Measurements from ENCODE around the gene SLC25A29. TPM values are rescaled to one million over a fixed set of nuclear protein-coding genes. Genes with fewer than 3 reads are reported as not detected.

Gene SLC25A29
- total RNA-seq, 1 donor from 2014 or later: 15.9 TPM

DNA sequence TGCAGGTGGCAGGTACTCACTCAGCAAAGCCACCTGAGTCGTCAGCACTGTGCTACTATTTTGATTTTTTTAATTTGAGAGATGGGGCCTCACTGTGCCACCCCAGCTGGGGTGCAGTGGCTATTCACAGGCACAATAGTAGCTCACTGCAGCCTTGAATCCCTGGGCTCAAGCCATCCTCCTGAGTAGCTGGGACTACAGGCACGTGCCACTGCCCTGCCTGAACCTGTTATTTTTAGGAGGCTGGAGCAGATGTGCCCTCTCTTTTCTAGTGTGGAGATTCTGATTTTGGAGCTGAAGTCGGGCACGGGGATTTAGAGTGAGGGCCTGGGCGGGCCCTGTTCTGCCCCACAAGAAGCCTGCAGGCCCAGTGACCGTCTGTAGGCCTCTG is 34.2 kb upstream of the SLC25A29 start:
- intact Hi-C loops (cut with micrococcal nuclease): loop anchor here (2.0 kb wide), 1 partner anchor 16 kb away; no protein-coding TSS in a partner anchor
- H3K36me3 Mint-ChIP-seq (ENCODE audit: low read depth): peaks cover 58% of the 10 kb centered on the region
- H3K9me3 Mint-ChIP-seq: no peaks in the 10 kb centered on the region
- DNase-seq (ENCODE audit: low spot score): no peak
- H3K4me1 Mint-ChIP-seq (ENCODE audit: low read depth): peaks cover 34% of the 10 kb centered on the region
- peak overlapping the region; percentile 80 for H3K27ac Mint-ChIP-seq
- no peak overlapping the region for H3K4me3 Mint-ChIP-seq
- H3K27me3 Mint-ChIP-seq (ENCODE audit: insufficient read depth): no peaks in the 10 kb centered on the region

DNA sequence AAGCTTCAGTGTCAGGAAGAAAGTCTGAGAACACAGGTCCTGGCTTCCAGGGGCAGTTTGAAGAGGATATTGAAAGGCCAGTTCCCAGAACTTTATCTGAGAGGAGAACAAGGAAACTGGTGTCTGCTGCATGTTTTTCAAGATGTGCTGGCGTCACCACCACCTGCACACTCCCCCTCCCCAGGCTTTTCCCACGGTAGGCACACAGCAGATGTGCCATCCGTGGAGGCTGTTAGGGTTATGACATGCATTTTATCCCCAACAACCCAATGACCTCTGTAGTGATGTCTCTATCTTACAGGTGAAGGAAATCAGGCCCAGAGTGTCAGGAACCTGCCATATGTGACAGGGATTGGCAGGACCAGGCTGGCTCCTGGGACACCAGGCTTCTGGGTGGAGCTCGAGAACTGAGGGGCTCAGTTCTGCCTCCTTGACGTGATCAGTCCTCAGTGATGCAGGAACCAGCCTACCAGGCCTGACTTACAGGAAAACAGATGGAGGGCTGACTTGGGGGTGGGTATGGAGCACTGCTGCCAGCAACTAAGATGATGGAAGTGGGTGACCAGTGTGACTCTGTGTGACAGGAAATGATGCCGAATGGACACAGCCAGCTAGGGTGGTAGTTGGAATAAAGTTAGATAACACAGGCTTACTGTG is 33.6 kb upstream of the SLC25A29 start:
- Mint-ChIP-seq H3K4me1 (ENCODE audit: low read depth) (peaks cover 34% of the 10 kb centered on the region), H3K4me3 (no peak overlapping the region), H3K9me3 (no peaks in the 10 kb centered on the region), H3K27me3 (ENCODE audit: insufficient read depth) (no peaks in the 10 kb centered on the region), H3K27ac (peak overlapping the region; percentile 80), H3K36me3 (ENCODE audit: low read depth) (peaks cover 61% of the 10 kb centered on the region)
- intact Hi-C loops (cut with micrococcal nuclease): loop anchor here (2.0 kb wide), 1 partner anchor 17 kb away; no protein-coding TSS in a partner anchor
- DNase-seq (ENCODE audit: low spot score): no peak

DNA sequence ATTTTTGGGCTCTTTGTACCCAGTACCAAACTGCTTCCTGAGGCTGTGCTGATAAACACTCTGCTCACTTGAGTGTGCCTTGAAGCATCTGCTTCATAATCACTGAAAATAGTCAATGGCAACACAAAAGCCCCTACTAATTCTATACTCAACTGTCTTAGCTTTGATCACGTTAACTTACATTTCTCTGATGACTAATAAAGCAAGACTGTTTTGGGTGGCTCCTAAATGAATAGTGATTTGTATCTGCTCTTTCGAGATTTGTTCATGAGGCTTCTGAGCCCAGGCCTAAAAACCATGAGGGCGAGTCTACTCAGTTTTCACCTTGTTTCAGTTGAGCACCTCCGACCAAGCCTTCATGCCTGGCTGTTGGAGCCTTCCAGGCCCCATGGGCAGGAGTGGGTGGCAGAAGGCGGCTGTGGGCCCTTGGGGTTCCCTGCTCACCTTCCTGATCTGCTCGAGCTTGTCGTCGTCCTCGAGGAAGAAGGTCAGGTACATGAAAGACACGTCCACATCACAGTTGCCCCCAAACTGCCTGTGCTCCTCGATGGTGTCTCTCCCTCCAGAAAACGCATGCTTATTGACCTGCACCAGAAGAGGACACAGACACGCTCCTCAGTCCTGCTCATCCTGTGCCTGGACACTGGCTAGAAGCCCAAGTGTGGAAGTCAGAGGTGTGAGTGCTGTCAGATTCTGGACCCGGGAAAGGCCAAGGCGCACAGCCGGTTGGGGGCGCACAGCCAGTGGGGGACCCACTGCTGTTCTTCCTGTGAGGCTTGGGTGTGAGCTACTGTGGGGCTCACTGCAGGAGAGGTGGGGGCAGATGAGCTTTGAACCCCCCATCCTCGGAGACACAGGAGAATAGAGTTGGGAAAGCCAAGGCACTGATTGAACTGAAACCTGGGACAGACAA is 30.6 kb upstream of the SLC25A29 start:
- Mint-ChIP-seq H3K27me3 (ENCODE audit: insufficient read depth) (no peaks in the 10 kb centered on the region), H3K27ac (peak overlapping the region; percentile 79), H3K4me3 (no peak overlapping the region), H3K9me3 (no peaks in the 10 kb centered on the region), H3K36me3 (ENCODE audit: low read depth) (peaks cover 45% of the 10 kb centered on the region), H3K4me1 (ENCODE audit: low read depth) (peaks cover 20% of the 10 kb centered on the region)
- no peak for DNase-seq (ENCODE audit: low spot score)
- intact Hi-C loops (cut with micrococcal nuclease): no loop called here

DNA sequence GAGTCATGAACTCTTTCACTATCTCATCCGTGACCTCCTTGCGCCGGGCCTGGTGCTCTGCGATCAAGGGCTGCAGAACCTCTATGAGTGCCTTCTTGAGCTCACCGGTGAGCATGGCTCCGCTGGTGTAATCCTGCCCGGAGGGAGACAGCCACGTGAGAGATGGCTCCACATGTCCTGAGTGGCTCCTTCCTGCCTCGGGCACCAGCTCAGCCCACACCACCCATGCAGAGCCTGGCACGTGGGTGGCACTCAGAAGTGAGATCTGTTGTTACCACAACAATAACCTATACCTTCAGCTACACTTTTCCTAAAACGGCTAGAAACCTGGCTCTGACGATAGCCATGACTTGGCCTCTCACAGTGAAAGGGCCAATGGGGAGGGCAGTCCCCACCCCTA is 28.7 kb upstream of the SLC25A29 start:
- DNase-seq (ENCODE audit: low spot score): no peak
- Mint-ChIP-seq H3K36me3 (ENCODE audit: low read depth) (peaks cover 27% of the 10 kb centered on the region), H3K4me1 (ENCODE audit: low read depth) (peaks cover 2% of the 10 kb centered on the region), H3K27me3 (ENCODE audit: insufficient read depth) (no peaks in the 10 kb centered on the region), H3K27ac (peak overlapping the region; percentile 18), H3K9me3 (no peaks in the 10 kb centered on the region), H3K4me3 (no peak overlapping the region)
- intact Hi-C loops (cut with micrococcal nuclease): no loop called here

DNA sequence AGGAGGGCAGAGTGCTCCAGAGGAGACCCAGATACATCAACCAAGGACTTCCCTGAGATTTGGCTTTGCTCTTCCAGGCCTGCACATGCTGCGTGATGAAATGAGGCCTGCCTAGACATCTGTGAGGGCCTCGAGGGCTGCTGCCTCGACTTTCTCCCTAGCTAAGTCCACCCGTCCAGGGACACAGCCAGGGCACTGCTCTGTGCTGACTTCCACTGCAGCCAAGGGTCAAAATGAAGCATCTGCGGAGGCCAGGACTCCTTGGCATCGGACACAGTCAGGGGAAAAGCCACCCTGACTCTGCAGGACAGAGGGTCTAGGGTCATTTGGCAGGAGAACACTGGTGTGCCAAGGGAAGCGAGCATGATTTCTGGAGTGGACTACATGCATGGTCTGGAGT is 27.6 kb upstream of the SLC25A29 start:
- Mint-ChIP-seq H3K27me3 (ENCODE audit: insufficient read depth) (no peaks in the 10 kb centered on the region), H3K4me3 (no peak overlapping the region), H3K9me3 (no peaks in the 10 kb centered on the region), H3K27ac (no peak overlapping the region), H3K4me1 (ENCODE audit: low read depth) (no peaks in the 10 kb centered on the region), H3K36me3 (ENCODE audit: low read depth) (peaks cover 26% of the 10 kb centered on the region)
- DNase-seq (ENCODE audit: low spot score): no peak
- intact Hi-C loops (cut with micrococcal nuclease): no loop called here

DNA sequence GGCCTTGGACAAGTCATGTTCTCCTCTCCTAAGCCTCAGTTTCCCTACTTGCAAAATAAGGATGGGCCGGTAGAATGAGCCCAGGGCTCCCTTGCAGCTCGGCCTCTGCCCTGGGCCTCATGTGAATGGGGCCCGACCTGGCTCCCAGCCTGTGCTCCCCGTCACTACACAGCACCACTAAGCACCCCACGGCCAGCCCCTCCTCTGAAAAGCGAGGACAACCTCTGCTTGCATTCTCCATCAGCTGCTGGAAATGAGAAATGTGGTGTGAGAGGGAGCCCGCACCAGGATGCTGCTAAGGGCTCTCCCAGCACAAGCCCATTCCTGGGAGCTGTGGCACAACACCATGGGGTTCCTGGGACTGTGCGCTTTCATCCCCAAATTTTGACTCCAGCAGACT is 27.1 kb upstream of the SLC25A29 start:
- DNase-seq (ENCODE audit: low spot score): no peak
- intact Hi-C loops (cut with micrococcal nuclease): no loop called here
- Mint-ChIP-seq H3K4me3 (no peak overlapping the region), H3K4me1 (ENCODE audit: low read depth) (no peaks in the 10 kb centered on the region), H3K27me3 (ENCODE audit: insufficient read depth) (no peaks in the 10 kb centered on the region), H3K9me3 (no peaks in the 10 kb centered on the region), H3K27ac (no peak overlapping the region), H3K36me3 (ENCODE audit: low read depth) (peaks cover 26% of the 10 kb centered on the region)

DNA sequence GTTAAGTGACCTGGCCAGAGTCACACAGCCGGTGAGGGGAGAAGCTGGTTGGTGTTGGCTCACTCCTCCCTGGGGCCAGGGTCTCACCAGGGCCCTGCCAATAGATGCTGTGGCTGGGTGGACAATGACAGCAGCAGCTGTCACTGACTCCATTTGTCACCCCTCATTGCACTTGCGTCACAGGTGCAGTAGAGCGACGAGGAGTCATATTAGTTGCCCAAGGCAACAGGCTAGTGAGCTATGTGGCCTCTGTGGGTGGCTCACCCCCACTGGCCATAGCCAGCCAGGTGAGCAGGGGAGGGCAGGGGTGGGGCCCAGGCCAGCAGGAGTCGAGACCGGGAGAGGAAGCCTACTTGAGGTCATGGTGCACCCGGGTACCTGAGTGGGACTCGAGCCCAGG is 26.6 kb upstream of the SLC25A29 start:
- no peaks in the 10 kb centered on the region for H3K9me3 Mint-ChIP-seq
- H3K4me3 Mint-ChIP-seq: no peak overlapping the region
- intact Hi-C loops (cut with micrococcal nuclease): no loop called here
- no peaks in the 10 kb centered on the region for H3K4me1 Mint-ChIP-seq (ENCODE audit: low read depth)
- H3K27ac Mint-ChIP-seq: no peak overlapping the region
- no peak for DNase-seq (ENCODE audit: low spot score)
- peaks cover 24% of the 10 kb centered on the region for H3K36me3 Mint-ChIP-seq (ENCODE audit: low read depth)
- H3K27me3 Mint-ChIP-seq (ENCODE audit: insufficient read depth): no peaks in the 10 kb centered on the region

DNA sequence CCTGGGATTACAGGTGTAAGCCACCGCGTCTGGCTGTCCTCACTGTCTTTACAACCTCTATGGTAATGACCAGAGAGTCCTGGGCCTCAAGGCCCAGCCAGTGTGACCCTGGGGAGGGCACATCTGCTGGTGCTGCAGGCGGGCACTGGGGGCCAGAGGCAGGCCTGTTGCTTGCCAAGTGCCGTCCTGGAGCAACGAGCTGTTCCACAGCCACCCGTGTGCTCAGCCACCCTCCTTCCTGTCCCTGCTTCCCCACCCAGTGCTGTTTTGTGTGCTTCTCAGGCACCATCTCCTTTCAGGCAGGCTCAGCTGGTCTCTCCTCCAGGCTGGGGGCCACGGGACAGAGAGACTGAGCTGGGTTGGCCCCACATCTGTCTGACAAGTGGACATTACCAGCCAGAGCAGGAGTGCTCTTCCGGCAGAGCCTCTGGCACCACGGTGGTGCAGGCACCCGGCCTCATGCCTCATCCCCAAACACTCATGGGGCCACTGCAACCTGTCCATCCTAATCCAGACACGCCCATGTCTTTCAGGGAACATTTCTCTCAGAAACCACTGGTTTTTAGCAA is 25.9 kb upstream of the SLC25A29 start:
- intact Hi-C loops (cut with micrococcal nuclease): no loop called here
- no peaks in the 10 kb centered on the region for H3K9me3 Mint-ChIP-seq
- H3K27me3 Mint-ChIP-seq (ENCODE audit: insufficient read depth): no peaks in the 10 kb centered on the region
- H3K4me3 Mint-ChIP-seq: no peak overlapping the region
- no peaks in the 10 kb centered on the region for H3K4me1 Mint-ChIP-seq (ENCODE audit: low read depth)
- H3K27ac Mint-ChIP-seq: peak overlapping the region; percentile 23
- DNase-seq (ENCODE audit: low spot score): no peak
- peaks cover 21% of the 10 kb centered on the region for H3K36me3 Mint-ChIP-seq (ENCODE audit: low read depth)

DNA sequence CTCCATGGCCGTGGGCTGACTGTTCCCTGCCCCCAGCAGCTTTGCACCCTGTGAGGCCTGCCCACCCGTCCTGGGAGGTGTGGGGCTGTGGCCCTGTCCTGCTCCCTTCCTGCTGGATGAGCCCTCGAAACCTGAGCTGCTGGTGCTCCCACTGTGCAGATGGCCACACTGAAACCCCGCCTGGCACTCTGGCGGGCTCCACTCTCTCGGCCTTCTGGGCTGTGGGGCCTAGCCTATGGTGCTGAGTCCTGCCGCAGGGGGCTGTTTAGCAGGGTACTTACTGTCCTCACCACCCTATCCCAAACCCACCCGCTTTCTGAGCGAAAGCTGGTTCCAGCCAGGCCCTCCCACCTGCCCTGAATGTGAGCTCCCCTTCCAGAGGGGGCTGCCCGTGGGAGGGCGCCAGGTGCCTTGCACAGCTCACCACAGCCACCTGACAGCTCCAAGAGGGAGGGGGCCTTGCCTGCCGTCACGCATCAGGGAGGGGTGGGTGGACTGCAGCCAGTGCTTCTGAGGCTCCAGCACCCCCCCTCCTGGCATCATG is 24.2 kb upstream of the SLC25A29 start:
- no peak overlapping the region for H3K27ac Mint-ChIP-seq
- H3K4me1 Mint-ChIP-seq (ENCODE audit: low read depth): no peaks in the 10 kb centered on the region
- intact Hi-C loops (cut with micrococcal nuclease): no loop called here
- H3K36me3 Mint-ChIP-seq (ENCODE audit: low read depth): peaks cover 8% of the 10 kb centered on the region
- DNase-seq (ENCODE audit: low spot score): no peak
- H3K9me3 Mint-ChIP-seq: no peaks in the 10 kb centered on the region
- no peaks in the 10 kb centered on the region for H3K27me3 Mint-ChIP-seq (ENCODE audit: insufficient read depth)
- no peak overlapping the region for H3K4me3 Mint-ChIP-seq

DNA sequence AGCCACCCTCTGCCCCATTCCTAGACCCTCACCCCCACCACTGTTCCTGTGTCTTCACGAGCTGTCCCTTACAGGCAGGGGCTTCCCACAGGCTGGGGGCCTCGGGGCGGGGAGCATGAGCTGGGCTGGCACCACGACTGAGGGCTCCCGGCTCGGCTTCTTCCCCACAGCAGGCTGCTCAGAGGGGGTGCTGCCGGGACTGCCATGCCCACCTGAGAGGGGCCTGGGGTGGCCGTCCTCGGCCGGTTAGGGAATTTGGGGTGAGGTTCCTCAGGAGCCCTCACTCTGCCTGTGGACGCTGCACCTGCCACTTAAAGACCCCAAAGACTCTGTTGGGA is 23.7 kb upstream of the SLC25A29 start:
- Mint-ChIP-seq H3K4me1 (ENCODE audit: low read depth) (no peaks in the 10 kb centered on the region), H3K4me3 (no peak overlapping the region), H3K9me3 (no peaks in the 10 kb centered on the region), H3K27me3 (ENCODE audit: insufficient read depth) (no peaks in the 10 kb centered on the region), H3K36me3 (ENCODE audit: low read depth) (peaks cover 6% of the 10 kb centered on the region), H3K27ac (no peak overlapping the region)
- no peak for DNase-seq (ENCODE audit: low spot score)
- intact Hi-C loops (cut with micrococcal nuclease): no loop called here

DNA sequence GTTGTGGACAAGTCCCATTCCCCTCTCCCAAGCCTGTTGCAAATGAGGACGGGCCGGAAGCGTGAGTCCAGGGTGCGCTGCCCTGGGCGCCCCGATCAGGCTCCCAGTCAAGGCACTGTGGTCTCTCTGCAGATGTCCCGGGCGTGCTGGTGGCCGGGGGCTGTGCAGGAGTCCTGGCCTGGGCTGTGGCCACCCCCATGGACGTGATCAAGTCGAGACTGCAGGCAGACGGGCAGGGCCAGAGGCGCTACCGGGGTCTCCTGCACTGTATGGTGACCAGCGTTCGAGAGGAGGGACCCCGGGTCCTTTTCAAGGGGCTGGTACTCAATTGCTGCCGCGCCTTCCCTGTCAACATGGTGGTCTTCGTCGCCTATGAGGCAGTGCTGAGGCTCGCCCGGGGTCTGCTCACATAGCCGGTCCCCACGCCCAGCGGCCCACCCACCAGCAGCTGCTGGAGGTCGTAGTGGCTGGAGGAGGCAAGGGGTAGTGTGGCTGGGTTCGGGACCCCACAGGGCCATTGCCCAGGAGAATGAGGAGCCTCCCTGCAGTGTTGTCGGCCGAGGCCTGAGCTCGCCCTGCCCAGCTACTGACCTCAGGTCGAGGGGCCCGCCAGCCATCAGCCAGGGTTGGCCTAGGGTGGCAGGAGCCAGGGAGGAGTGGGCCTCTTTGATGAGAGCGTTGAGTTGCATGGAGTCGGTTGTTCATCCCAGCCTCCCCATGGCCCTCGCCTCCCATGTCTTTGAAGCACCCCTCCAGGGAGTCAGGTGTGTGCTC is 23.2 kb upstream of the SLC25A29 start:
- Mint-ChIP-seq H3K27ac (no peak overlapping the region), H3K4me3 (no peak overlapping the region), H3K36me3 (ENCODE audit: low read depth) (peaks cover under 1% of the 10 kb centered on the region), H3K27me3 (ENCODE audit: insufficient read depth) (no peaks in the 10 kb centered on the region), H3K4me1 (ENCODE audit: low read depth) (no peaks in the 10 kb centered on the region), H3K9me3 (no peaks in the 10 kb centered on the region)
- DNase-seq (ENCODE audit: low spot score): no peak
- intact Hi-C loops (cut with micrococcal nuclease): no loop called here

DNA sequence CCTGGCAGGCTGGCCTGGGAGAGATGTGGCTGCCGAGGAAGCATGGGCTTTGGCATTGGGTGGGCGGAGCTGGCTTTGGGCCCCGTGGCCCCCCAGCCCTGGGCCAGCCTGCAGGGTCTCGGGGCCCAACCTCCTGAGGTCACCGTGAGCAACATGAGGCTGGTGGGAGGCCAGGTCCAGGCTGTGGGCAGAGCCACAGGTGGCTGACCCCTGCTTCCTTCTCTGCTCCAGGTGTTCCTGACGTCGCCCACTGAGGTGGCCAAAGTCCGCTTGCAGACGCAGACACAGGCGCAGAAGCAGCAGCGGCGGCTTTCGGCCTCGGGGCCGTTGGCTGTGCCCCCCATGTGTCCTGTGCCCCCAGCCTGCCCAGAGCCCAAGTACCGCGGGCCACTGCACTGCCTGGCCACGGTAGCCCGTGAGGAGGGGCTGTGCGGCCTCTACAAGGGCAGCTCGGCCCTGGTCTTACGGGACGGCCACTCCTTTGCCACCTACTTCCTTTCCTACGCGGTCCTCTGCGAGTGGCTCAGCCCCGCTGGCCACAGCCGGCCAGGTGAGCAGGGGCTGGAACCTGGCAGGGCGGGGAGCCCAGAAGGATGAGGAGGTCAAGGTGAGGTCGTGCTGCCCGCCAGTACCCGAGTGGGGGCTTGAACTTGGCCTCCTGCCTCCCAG is 22.4 kb upstream of the SLC25A29 start:
- Mint-ChIP-seq H3K27ac (no peak overlapping the region), H3K9me3 (no peaks in the 10 kb centered on the region), H3K4me1 (ENCODE audit: low read depth) (no peaks in the 10 kb centered on the region), H3K27me3 (ENCODE audit: insufficient read depth) (no peaks in the 10 kb centered on the region), H3K4me3 (no peak overlapping the region), H3K36me3 (ENCODE audit: low read depth) (no peaks in the 10 kb centered on the region)
- intact Hi-C loops (cut with micrococcal nuclease): no loop called here
- DNase-seq (ENCODE audit: low spot score): no peak

Data from activated T-helper 1 cell treated with anti-CD3 and anti-CD28 coated beads, Interleukin-12 subunit alpha, Interleukin-12 subunit beta, Interleukin-2, Interleukin-4 antibody, amounts not matched to agents 30 ng/mL and 10 ng/mL and 1 ng/mL, durations not matched to agents 14 hours and 24 hours and 36 hours (primary cell).